ENCODE measurements around the gene MRPL23. TPM values are rescaled to one million over a fixed set of nuclear protein-coding genes. Genes with fewer than 3 reads are reported as not detected.

MRPL23 gene
- total RNA-seq, 1 donor from 2014 or later, result 148 TPM

GRCh38 chr11:1998861-1999260 lies 51.7 kb downstream of the MRPL23 start:
- intact Hi-C loops (cut with DNase I), result no loop called here
- no peak for TF ChIP-seq CTCF (IDR thresholded peaks at IDR 0.05)
- no peak for TF ChIP-seq POLR2AphosphoS5 (IDR thresholded peaks at IDR 0.05; ENCODE audit: insufficient read depth in 1 of 2, low read depth in 1 of 2)
- TF ChIP-seq POLR2A (IDR thresholded peaks at IDR 0.05), result no peak
- Histone ChIP-seq H3K27me3 (no peaks in the 10 kb centered on the region), H3K27ac (no peak overlapping the region), H3K9me3 (no peaks in the 10 kb centered on the region), H3K4me3 (no peak overlapping the region), H3K36me3 (no peaks in the 10 kb centered on the region), H3K4me1 (no peaks in the 10 kb centered on the region)
- no peak for DNase-seq (ENCODE audit: extremely low spot score in 2 of 2)

GRCh38 chr11:2002042-2002776 lies 55.1 kb downstream of the MRPL23 start:
- no peaks in the 10 kb centered on the region for H3K36me3 ChIP-seq
- intact Hi-C loops (cut with DNase I), result no loop called here
- TF ChIP-seq POLR2AphosphoS5 (IDR thresholded peaks at IDR 0.05; ENCODE audit: insufficient read depth in 1 of 2, low read depth in 1 of 2), result no peak
- TF ChIP-seq CTCF (IDR thresholded peaks at IDR 0.05), result no peak
- no peak for TF ChIP-seq POLR2A (IDR thresholded peaks at IDR 0.05)

GRCh38 chr11:2002807-2003206 lies 55.7 kb downstream of the MRPL23 start:
- Histone ChIP-seq H3K9me3 (no peaks in the 10 kb centered on the region), H3K36me3 (no peaks in the 10 kb centered on the region), H3K27ac (no peak overlapping the region), H3K27me3 (no peaks in the 10 kb centered on the region), H3K4me3 (no peak overlapping the region), H3K4me1 (no peaks in the 10 kb centered on the region)
- TF ChIP-seq POLR2A (IDR thresholded peaks at IDR 0.05), result no peak
- no peak for TF ChIP-seq CTCF (IDR thresholded peaks at IDR 0.05)
- TF ChIP-seq POLR2AphosphoS5 (IDR thresholded peaks at IDR 0.05; ENCODE audit: insufficient read depth in 1 of 2, low read depth in 1 of 2), result no peak
- DNase-seq (ENCODE audit: extremely low spot score in 2 of 2), result no peak
- intact Hi-C loops (cut with DNase I), result no loop called here

More at GRCh38 chr11:2002042-2002776, 55.1 kb downstream of the MRPL23 start:
- Histone ChIP-seq H3K4me3 (no peak overlapping the region), H3K27ac (no peak overlapping the region), H3K4me1 (no peaks in the 10 kb centered on the region), H3K9me3 (no peaks in the 10 kb centered on the region), H3K27me3 (no peaks in the 10 kb centered on the region)
- no peak for DNase-seq (ENCODE audit: extremely low spot score in 2 of 2)

- intact Hi-C loops (cut with DNase I), result no loop called here
- no peak for DNase-seq (ENCODE audit: extremely low spot score in 2 of 2)
- H3K4me1 ChIP-seq, result no peaks in the 10 kb centered on the region
- no peaks in the 10 kb centered on the region for H3K36me3 ChIP-seq
- H3K27ac ChIP-seq, result no peak overlapping the region
- no peaks in the 10 kb centered on the region for H3K27me3 ChIP-seq
- H3K9me3 ChIP-seq, result no peaks in the 10 kb centered on the region
- TF ChIP-seq POLR2AphosphoS5 (IDR thresholded peaks at IDR 0.05; ENCODE audit: insufficient read depth in 1 of 2, low read depth in 1 of 2) (no peak), CTCF (IDR thresholded peaks at IDR 0.05) (no peak), POLR2A (IDR thresholded peaks at IDR 0.05) (no peak)
- H3K4me3 ChIP-seq, result no peak overlapping the region
These were observed 57.3 kb downstream of the MRPL23 start for GRCh38 chr11:2004466-2004865.

MicroRNAs encoded within 50 kb of the gene (microRNA counts, 767-probe panel; counts per million panel counts)
- 238 to 261 counts per million in 2 donors for microRNA hsa-miR-675-5p

Small RNAs within 50 kb of the gene (small RNA-seq; reads per million reads assigned to genes)
- not detected for gene RF01972
- gene RF01973, result not detected

Other genes starting within 250 kb of the MRPL23 start
- 4.9 TPM for gene IFITM10, start 196.7 kb upstream of the MRPL23 start, total RNA-seq
- 508 TPM for gene CTSD, start 183.4 kb upstream of the MRPL23 start, total RNA-seq
- gene SYT8, start 112.3 kb upstream of the MRPL23 start, total RNA-seq, result 1.2 TPM
- not detected for gene TNNI2, start 108.4 kb upstream of the MRPL23 start, total RNA-seq
- gene LSP1, start 94.2 kb upstream of the MRPL23 start, total RNA-seq, result 32.7 TPM
- not detected for gene PRR33, start 55.4 kb upstream of the MRPL23 start, total RNA-seq
- 20.4 TPM for gene TNNT3, start 27.6 kb upstream of the MRPL23 start, total RNA-seq
- 252 TPM for gene H19, start 50.5 kb downstream of the MRPL23 start, total RNA-seq
- 56.5 TPM for gene IGF2, start 192.1 kb downstream of the MRPL23 start, total RNA-seq
- not detected for gene INS, start 213.9 kb downstream of the MRPL23 start, total RNA-seq
- gene TH, start 224.5 kb downstream of the MRPL23 start, total RNA-seq, result 21.9 TPM